ENCODE measurements around the gene RTN4R.

- TF ChIP-seq ZBTB21 (CRISPR knock-in tag; IDR thresholded peaks at IDR 0.05; ENCODE audit: borderline replicate concordance) (no peak), CTCF (IDR thresholded peaks at IDR 0.05) (no peak), JUN (CRISPR knock-in tag; IDR thresholded peaks at IDR 0.05) (no peak), USF2 (CRISPR knock-in tag; IDR thresholded peaks at IDR 0.05) (no peak), FOXP4 (CRISPR knock-in tag; IDR thresholded peaks at IDR 0.05) (no peak), ZNF121 (CRISPR knock-in tag; IDR thresholded peaks at IDR 0.05) (no peak), ATF2 (CRISPR knock-in tag; IDR thresholded peaks at IDR 0.05; ENCODE audit: borderline replicate concordance, low read depth) (no peak), MAX (CRISPR knock-in tag; IDR thresholded peaks at IDR 0.05) (no peak)
- TF ChIP-seq, protein P1, sequence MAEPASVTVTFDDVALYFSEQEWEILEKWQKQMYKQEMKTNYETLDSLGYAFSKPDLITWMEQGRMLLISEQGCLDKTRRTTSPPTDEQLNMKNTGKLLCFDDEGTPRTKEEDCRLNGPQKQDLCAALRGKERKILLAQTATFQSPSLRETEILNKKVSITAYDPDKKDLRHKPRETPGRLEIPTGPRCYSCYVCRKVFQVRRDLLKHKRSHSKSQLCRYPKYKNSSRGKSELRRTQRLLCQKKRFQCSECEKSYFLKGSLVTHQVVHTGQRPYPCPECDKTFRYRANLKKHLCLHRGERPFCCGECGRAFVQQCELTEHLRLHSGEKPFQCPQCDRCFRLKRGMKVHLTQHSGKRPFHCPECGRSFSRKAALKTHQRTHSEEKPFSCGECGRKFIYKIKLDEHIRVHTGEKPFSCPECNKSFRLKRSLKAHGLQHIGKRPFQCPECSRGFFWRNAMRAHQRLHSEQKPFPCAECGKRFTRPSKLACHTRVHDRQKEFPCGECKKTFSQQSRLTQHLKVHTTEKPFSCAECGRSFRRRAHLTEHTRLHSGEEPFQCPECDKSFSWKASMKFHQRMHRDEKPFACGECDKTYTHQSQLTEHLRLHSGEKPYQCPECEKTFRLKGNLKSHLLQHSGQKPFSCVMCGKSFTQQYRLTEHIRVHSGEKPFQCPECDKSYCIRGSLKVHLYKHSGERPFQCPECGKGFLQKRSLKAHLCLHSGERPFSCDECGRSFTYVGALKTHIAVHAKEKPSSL (CRISPR knock-in tag; conservative IDR thresholded peaks at IDR 0.05): no peak
Observed at GRCh38 chr22:20295262-20296064, 27.3 kb upstream of the RTN4R start.

Measured in WTC11 (cell line).